Measurements from ENCODE around the gene EXOC6. TPM values are rescaled to one million over a fixed set of nuclear protein-coding genes. Genes with fewer than 3 reads are reported as not detected.
"Not testable (repeated sequence)": the region's sequence is repeated elsewhere in the genome, so short reads cannot be mapped to it uniquely, and the experiment has no call there.

The EXOC6 gene
- total RNA-seq, 1 donor from 2014 or later, result 228 TPM

DNA sequence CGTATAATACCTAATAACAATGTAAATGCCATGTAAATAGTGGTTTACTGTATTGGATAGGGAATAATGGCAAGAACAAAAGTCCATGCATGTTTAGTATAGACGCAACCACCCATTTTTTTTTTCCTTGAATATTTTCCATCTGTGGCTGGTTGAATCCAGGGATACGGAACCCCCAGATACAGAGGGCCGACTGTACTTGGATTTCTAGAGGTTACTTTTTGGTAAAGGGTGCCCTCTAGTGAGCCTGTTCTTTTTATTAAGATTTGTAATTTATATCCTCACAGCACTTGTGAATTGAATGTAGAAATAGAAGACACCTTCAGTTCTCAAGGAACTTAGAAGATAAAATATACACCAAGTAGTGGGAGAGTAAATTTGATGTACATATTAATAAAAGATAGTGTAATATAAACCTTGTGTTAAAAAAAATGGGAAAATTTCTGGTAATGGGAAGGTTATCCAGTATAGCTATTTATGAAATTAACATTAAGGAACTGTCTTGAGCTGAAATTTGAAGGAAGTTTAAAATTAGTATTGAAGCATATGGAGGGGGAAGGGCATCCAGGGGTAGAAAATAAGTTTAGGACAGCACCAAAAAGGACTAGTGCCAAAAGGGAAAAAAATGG lies 32.0 kb downstream of the EXOC6 start:
- peak; percentile 32 for DNase-seq (ENCODE audit: low read depth, low spot score)

DNA sequence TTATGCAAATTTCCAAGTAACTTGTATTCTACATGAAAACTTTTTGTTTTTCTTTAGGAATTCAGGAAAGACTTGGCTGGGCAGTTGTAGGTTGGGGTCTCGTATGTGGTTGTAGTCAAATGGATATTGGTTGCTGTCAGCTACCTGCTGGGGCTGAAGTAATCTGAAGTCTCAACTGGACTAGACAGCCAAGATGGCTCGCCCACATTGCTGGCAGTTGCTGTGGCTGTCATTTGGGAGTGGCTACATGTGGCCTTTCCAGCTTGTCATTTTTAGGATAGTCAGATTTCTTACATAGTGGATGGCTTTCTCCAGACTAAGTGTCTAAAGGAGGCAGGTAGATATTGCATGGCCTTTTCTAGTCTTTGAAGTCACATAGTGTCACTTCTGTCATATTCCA lies 32.6 kb downstream of the EXOC6 start:
- no peak for DNase-seq (ENCODE audit: low read depth, low spot score)

DNA sequence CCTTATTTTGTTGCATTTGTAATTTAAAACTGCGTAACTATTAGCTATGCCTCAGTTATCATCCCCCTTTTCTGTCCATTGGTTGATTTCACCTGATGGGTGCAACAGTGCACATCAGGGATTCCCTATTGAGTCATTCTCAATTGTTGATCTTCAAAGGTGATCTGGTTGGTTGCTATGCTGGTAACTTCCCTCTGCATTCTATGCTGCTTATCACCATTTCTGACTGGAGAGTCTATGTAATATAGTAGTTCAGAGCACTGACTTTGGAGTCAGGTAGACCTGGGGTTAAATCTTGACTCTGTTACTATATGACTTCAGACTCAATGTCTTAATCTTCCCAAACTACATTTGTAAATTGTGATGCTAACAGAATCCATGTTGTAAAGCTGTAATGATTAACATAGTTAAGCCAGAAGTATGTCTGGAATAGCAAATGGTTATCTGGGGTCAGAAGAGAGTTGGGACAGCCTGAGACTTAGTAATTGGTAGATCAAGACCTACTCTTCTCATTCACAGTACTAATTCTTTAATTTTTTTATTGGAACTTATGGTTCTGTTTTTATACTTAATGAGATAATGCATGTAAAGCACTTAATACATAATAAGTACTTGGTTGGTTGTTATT lies 38.1 kb downstream of the EXOC6 start:
- DNase-seq (ENCODE audit: low read depth, low spot score), result no peak

DNA sequence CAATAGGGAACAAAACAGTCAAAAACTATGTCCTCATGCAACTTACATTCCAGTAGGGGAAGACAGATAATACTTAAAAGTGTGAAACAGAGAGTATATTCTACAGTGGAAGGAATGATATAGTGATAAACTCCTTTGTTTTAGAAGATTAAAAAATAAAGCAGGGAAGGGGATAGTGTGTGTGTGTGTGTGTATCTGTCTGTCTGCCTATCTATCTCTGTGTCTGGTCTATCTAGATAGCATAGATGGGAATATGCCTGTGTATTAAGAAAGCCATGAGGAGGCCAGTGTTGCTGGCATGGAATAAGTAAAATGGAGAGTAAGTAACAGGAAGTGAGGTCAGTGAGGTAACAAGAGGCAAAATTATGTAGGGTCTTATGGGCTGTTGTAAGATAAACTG lies 42.2 kb downstream of the EXOC6 start:
- no peak for DNase-seq (ENCODE audit: low read depth, low spot score)

DNA sequence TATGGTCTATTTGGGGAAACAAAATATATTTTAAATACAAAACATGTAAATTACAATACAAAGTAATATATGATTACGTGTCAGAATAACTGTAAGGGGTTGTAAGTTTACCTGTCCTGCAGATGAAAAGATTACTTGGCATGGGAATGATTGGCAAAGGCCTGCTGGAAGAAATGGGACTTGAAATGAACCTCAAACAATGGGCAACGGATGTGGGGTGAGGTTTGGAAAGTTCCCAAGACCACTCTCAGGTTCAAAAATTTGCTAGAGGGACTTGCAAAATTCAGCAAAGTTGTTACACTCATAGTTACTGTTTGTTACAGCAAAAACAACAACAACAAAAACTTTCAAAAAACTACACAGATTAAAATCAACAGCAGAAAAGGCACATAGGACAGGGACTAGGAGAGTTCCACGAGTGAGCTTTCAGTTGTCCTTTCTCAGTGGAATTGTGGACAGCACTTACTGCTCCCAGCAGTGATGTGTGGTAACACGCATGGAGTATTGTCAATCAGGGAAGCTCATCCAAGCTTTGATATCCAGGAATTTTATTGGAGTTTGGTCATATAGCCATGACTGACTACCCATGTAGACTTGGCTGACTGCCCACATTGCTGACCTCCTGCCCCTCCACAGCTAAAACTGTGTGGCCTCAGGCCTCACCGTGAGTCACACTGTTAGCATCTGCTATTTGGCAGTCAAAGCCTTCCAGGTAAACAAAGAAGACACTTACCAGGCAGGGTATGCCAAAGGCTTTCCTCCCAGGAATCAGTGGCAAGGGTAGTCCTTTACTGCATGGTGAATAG lies 43.8 kb downstream of the EXOC6 start:
- peak; percentile 86 for DNase-seq (ENCODE audit: low read depth, low spot score)

DNA sequence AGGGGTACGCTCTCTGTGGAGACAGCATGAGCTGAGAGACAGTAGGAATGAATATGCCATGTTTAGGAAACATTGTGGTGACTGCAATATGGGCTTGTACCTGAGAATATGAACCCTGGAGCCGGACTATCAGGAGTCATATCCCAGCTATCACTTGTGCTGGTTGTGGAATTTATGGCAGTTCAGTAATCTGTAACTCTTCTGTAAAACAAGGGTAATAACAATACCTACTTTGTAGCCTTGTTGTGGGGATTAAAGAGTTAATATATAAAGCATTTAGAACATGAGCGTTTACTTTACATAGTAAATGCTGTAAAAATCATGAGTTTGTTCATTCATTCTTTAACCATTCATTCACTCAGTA lies 44.4 kb downstream of the EXOC6 start:
- DNase-seq (ENCODE audit: low read depth, low spot score), result no peak

DNA sequence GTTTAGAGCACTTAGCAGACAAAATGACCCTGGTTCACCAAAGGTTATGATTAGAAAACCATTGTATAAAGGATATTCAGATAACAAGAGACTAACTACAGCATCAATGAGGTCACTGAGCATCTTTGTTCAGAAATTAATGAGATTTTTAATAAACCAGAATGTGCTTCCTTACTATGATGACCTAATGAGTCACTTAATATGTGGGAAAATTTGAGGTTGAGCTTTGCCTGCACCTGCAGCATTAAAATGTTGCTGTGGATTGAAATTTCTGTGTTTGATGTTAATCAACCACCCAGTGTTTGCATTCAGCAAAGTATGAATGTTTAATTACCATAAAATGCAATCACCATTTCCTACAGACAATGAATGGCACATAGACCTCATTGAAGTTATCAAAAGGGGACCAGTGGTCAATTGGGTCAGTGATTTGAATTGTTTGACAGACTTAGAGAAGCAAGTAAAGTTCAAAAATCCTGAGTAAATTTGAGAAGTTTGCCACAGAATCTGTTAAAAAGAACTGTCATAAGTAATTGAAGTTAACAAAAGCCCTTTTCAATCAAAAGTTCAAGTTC lies 45.8 kb downstream of the EXOC6 start:
- no peak for DNase-seq (ENCODE audit: low read depth, low spot score)

DNA sequence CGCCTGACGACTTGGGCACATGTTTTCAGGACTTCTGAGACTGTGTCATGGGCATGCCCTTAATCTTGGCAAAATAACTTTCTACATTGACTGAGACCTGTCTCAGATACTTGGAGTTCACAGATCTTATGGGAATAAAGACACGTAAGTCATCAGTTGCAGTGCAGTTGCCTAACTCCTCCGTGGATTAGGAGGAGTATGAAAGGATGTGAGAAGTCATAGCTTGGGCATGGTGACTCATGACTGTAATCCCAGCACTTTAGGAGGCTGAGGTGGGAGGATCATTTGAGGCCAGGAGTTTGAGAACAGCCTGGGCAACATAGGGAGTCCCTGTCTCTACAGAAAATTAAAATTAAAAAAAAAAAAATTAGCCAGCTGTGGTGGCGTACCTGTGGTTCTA lies 49.6 kb downstream of the EXOC6 start:
- DNase-seq (ENCODE audit: low read depth, low spot score), result no peak

DNA sequence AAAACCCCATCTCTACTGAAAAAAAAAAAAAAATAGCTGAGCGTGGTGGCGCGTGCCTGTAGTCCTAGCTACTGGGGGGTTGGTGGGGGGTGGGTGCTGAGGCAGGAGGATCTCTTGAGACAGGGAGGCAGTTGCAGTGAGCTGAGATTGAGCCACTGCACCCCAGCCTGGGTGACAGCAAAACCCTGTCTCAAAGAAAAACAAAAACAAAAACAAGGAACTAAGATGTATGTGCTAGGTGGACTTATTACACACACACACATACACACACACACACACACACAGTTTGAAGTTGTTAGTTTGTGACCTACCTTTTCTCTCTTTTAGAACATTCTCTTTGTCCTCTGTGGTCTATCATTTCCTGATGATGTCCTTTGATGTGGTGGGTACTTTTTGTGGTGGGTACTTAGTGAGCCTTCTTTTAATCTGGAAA lies 53.5 kb downstream of the EXOC6 start:
- DNase-seq (ENCODE audit: low read depth, low spot score), result no peak

DNA sequence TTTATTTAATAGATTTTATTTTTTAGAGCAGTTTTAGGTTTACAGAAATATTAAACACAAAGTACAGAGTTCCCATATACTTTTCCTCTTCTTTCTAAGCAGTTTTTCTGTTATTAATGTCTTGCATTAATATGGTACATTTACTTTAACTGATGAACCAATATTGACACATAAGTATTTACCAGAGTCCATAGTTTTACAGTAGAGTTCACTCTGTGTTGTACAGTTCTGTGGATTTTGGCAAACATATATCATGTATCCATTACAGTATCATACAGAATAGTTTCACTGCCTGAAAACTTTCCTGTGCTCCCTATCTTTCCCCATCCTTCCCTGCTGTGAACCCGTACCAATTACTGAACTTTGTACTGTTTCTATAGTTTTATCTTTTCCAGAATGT lies 55.3 kb downstream of the EXOC6 start:
- DNase-seq (ENCODE audit: low read depth, low spot score), result no peak

DNA sequence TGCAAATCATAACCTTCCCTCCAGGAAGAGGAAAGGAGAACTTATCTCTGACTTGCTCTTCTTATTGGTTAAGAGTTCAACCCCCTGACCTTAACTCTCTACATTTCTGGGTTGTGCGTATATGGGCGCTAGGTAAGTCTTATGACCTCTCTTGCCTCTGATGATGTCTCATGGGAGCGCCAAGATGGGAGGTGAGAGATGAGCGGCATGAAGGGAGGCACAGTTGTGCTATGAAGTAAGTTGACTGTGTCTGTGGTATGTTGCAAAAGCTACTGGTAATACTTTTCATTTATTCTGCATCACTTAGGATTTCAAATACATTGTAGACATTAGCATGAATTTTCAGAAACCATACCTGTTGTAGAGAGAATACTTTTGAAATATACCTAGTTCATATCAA lies 59.0 kb downstream of the EXOC6 start:
- DNase-seq (ENCODE audit: low read depth, low spot score), result no peak

DNA sequence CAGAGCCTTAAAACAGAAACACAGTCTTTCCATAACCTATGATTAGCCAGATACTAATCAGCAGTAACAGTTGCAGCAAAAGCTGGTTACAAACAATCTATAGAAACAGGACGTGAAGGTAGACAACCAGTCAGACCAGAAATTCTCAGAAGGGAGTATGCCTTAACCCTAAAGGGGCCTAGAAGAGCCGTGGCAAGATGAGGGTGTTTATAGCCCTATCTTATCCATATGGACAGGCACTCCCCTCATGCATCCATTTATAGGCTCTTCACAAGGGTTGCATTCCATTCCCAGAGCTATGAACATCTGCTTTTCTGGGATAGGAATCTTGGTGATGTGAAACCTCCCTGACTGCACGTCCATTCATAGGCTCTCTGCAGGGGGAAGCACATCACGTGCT lies 64.3 kb downstream of the EXOC6 start:
- not testable (repeated sequence) for DNase-seq (ENCODE audit: low read depth, low spot score)

DNA sequence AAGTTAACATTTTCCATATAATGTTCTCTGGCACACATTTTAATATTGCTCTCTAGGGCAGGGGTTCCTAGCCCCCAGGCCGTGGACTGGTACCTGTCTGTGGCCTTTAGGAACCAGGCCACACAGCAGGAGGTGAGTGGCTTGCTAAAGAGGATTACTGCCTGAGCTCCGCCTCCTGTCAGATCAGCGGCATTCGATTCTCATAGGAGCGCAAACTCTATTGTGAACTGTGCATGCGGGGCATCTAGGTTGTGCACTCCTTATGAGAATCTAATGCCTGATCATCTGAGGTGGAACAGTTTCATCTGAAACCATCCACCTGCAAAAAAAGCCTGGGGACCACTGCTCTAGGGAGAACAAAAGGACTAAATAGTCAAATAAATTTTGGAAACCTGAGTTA lies 65.7 kb downstream of the EXOC6 start:
- no peak for DNase-seq (ENCODE audit: low read depth, low spot score)

DNA sequence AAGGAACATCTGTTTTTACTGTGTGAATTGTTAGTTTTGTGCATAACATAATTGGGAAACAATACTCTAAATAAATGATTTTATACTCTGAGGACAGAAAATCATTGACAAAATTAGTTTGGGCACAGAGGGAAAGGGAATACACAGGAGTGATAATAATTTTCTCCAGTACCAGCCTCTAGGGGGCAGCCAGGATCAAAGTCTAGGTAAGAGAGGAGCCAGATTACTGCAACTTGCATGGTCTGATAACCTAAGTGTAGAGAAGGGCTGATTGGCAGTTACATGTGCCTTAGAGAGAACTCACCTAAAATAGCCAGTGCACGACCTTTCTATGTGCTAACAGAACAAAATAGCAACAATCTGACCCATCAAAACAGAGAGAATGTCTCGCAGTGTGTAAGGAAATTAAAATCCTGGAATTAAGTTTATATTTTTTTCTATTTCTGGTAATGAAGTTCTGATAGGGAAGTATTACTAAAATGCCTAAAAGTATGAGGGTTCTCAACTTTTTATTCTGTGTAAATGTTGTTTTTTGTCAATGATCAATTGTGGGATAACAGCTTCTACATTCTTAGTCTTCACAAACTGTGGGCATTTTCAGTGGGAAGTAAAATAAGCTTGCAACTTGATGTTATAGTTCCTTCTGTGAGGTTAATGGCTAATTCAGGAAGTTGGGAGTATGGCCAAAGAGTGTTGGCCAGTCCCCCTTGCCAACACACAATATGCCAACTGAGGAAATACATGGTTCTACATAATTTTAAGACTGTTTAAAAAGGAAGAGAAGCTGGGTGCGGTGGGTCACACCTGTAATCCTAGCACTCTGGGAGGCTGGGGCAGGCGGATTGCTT lies 66.4 kb downstream of the EXOC6 start:
- no peak for DNase-seq (ENCODE audit: low read depth, low spot score)

DNA sequence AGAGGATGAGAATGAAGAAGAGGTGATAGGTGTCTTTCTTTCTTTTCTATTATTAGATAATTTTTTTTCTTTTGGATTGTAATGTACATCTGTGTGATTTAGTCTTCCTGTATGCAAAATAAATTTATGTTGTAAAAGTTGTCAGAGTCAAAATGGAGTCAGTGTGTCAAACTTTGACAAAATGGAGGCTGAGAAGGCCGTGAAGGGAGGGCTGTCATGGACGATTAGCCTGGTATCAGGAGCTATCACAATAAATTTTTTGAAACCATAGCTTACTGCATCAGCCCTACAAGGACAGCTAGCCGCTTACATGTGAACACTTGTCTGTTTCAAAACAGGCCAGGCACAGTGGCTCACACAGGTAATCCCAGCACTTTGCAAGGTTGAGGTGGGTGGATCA lies 67.6 kb downstream of the EXOC6 start:
- no peak for DNase-seq (ENCODE audit: low read depth, low spot score)

DNA sequence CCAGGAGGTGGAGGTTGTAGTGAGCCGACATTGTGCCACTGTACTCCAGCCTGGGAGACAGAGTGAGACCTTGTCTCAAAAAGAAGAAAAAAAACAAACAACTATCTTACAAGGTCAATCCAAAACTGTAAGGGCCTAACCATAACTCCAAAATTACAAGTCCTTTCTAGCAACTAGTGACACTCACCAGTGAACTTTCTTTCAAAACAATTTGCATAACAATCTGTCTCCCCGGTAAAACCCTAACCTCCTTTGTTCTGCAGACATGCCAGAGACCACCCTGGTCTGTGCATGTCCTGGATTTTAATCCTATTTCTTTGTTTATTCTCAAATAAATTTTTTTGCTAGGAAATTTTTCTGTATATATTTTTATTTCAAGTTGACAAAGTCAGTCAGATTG lies 68.1 kb downstream of the EXOC6 start:
- no peak for DNase-seq (ENCODE audit: low read depth, low spot score)

DNA sequence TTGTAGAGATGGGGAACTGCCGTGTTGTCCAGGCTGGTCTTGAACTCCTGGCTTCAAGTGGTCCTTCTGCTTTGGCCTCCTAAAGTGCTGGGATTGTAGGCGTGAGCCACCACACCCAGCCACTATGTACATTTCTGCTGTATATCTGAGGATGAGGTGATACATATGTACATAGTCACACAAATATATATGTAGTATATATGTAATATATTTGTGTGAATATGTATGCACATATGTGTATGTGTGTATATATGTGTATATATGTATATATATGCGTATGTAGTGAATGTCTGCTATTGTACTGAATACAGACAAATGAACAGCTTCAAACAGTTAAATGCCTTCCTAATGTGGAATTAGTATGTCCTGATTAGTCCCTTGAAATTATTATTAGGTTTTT lies 70.3 kb downstream of the EXOC6 start:
- DNase-seq (ENCODE audit: low read depth, low spot score), result no peak

DNA sequence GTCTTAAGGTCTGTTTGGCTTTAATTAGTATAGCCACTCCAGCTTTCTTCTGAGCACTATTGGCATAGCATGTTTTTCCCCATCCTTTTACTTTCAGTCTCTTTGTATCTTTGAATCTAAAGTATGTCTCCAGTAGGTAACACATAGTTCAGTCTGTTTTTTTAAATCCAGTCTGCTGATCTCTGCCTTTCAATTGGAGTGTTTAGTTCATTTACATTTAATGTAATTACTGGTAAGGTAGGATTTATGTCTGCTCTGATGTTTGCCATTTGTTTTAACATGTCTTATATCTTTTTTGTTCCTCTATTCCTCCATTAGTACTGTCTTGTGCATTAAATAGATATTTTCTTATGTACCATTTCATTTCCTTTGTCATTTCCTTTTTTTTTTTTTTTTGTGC lies 72.5 kb downstream of the EXOC6 start:
- DNase-seq (ENCODE audit: low read depth, low spot score), result no peak

DNA sequence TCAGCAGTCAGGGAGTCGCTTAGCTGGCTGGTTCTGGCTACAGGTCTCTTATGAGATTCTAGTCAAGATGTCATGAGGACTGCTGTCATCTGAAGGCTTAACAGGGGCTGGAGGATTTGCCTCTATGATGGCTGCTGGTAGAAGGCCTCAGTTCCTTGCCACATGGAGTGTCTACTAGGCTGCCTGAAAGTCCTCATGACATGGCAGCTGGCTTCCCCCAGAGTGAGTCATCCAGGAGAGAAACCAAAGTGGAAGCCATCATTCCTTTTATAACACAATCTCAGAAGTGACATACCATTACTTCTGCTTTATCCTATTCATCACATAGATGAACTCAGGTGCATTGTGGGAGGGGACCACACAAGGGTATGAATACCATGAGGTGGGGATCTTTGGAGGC lies 75.1 kb downstream of the EXOC6 start:
- DNase-seq (ENCODE audit: low read depth, low spot score), result no peak

DNA sequence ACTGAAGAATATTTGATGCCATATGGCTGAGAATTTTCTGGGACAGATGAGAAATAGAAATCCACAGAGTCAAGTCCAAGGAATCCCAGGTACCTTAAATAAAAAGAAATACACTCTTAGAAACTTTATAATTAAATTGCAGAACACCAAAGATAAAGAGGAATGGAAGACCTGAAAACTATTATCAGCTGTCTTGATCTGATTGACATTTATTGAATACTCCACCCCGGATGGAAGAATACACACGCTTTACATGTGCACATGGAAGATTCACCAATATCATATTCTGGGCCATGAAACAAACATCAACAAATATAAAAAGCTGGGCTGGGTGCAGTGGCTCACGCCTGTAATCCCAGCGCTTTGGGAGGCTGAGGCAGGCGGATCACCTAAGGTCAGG lies 81.6 kb downstream of the EXOC6 start:
- no peak for DNase-seq (ENCODE audit: low read depth, low spot score)

DNA sequence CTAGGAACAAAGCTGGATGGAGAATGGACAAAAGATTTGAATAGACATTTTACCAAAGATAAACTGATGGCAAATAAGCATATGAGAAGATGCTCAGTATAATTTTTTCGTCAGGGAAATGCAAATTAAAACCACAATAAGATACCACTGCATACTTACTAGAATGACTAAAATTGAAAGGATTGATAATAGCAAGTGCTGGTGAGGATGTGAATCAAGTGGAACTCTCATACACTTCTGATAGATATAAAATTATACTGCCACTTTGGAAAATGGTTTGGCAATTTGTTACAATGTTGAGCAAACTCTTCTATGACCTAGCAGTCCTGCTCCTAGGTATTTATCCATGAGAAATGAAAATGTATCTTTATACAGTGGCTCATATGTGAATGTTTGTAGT lies 83.3 kb downstream of the EXOC6 start:
- DNase-seq (ENCODE audit: low read depth, low spot score), result no peak

DNA sequence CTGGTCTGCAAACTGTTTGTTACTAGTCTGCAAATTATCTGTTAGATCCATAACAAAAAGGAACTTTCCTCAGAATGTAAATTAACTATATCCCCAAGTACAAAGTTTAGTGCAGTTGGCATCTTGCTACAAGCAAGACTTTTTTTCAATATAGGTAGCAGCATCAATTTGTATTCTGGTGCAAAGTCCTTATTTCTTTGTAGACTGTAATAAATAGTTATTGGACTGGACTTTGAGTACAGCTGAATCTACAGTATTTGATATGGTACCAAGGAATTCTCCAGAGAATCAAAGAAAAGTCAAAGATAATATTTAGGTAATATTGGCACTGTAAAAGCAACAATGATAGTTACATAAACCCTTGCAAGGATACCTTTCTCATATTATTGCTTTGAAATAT lies 89.6 kb downstream of the EXOC6 start:
- DNase-seq (ENCODE audit: low read depth, low spot score), result no peak
